Measurements from ENCODE around the gene SH2D2A.

Gene SH2D2A

GRCh38 chr1:156816561-156817328, at the start of gene SH2D2A:
Gene SH2D2A, minus strand, starts transcription at chr1:156816848. Its CDS starts 140 bp downstream, at chr1:156816708.
- Histone ChIP-seq H3K4me3 (ENCODE audit: low read depth, low read length) (no peak within 1 kb of the TSS), H3K4me1 (no peaks in the 10 kb centered on the region), H3K9ac (no peak within 1 kb of the TSS), H3K79me2 (no peaks in the 10 kb centered on the region), H3K27ac (peak within 1 kb of the TSS; percentile 62), H3K36me3 (ENCODE audit: control insufficient read depth, insufficient read depth, low read length) (no peaks in the 10 kb centered on the region), H3K4me2 (ENCODE audit: low read length) (no peak within 1 kb of the TSS), H3K27me3 (ENCODE audit: control insufficient read depth, insufficient read depth, low read length) (no peaks in the 10 kb centered on the region), H2AFZ (no peak within 1 kb of the TSS), H3K9me3 (ENCODE audit: control insufficient read depth, low read length) (no peaks in the 10 kb centered on the region)
- TF ChIP-seq CTCF (IDR thresholded peaks at IDR 0.05) = no peak

GRCh38 chr1:156865865-156866248, 49.2 kb upstream of the SH2D2A start:
- H3K4me3 ChIP-seq (ENCODE audit: low read depth, low read length) = no peak overlapping the region
- H3K27ac ChIP-seq = no peak overlapping the region
- no peak overlapping the region for H3K9ac ChIP-seq
- TF ChIP-seq CTCF (IDR thresholded peaks at IDR 0.05) = no peak
- H3K4me2 ChIP-seq (ENCODE audit: low read length) = no peak overlapping the region
- H3K27me3 ChIP-seq (ENCODE audit: control insufficient read depth, insufficient read depth, low read length) = peaks cover 8% of the 10 kb centered on the region
- no peaks in the 10 kb centered on the region for H3K79me2 ChIP-seq
- no peak overlapping the region for H2AFZ ChIP-seq
- no peaks in the 10 kb centered on the region for H3K36me3 ChIP-seq (ENCODE audit: control insufficient read depth, insufficient read depth, low read length)
- no peaks in the 10 kb centered on the region for H3K4me1 ChIP-seq
- H3K9me3 ChIP-seq (ENCODE audit: control insufficient read depth, low read length) = no peaks in the 10 kb centered on the region

DNA sequence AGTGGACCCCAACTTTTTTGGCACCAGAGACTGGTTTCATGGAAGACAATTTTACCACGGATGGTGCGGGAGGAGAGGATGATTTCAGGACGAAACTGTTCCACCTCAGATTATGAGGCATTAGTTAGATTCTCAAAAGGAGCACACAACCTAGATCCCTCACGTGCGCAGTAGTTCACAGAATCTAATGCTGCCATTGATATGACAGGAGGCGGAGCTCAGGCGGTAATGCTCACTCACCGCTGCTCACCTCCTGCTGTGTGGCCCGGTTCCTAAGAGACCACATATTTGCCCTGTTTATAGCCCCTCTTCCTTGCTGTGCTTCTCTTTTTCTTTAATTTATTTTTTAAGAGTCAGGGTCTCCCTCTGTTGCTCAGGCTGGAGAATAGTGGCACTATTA, 48.6 kb upstream of the SH2D2A start:
- no peak overlapping the region for H3K9ac ChIP-seq
- no peak overlapping the region for H3K4me2 ChIP-seq (ENCODE audit: low read length)
- no peaks in the 10 kb centered on the region for H3K9me3 ChIP-seq (ENCODE audit: control insufficient read depth, low read length)
- H3K27me3 ChIP-seq (ENCODE audit: control insufficient read depth, insufficient read depth, low read length) = peaks cover 9% of the 10 kb centered on the region
- H3K36me3 ChIP-seq (ENCODE audit: control insufficient read depth, insufficient read depth, low read length) = no peaks in the 10 kb centered on the region
- no peak overlapping the region for H3K4me3 ChIP-seq (ENCODE audit: low read depth, low read length)
- H3K27ac ChIP-seq = no peak overlapping the region
- no peak for TF ChIP-seq CTCF (IDR thresholded peaks at IDR 0.05)
- H2AFZ ChIP-seq = no peak overlapping the region
- no peaks in the 10 kb centered on the region for H3K79me2 ChIP-seq
- H3K4me1 ChIP-seq = no peaks in the 10 kb centered on the region

GRCh38 chr1:156864796-156865195, 48.1 kb upstream of the SH2D2A start:
- H3K27me3 ChIP-seq (ENCODE audit: control insufficient read depth, insufficient read depth, low read length) = peaks cover 14% of the 10 kb centered on the region
- no peaks in the 10 kb centered on the region for H3K79me2 ChIP-seq
- no peak overlapping the region for H3K4me2 ChIP-seq (ENCODE audit: low read length)
- no peak overlapping the region for H3K4me3 ChIP-seq (ENCODE audit: low read depth, low read length)
- TF ChIP-seq CTCF (IDR thresholded peaks at IDR 0.05) = no peak
- no peaks in the 10 kb centered on the region for H3K4me1 ChIP-seq
- H3K9ac ChIP-seq = no peak overlapping the region
- no peak overlapping the region for H3K27ac ChIP-seq
- H3K9me3 ChIP-seq (ENCODE audit: control insufficient read depth, low read length) = no peaks in the 10 kb centered on the region
- no peak overlapping the region for H2AFZ ChIP-seq
- no peaks in the 10 kb centered on the region for H3K36me3 ChIP-seq (ENCODE audit: control insufficient read depth, insufficient read depth, low read length)

DNA sequence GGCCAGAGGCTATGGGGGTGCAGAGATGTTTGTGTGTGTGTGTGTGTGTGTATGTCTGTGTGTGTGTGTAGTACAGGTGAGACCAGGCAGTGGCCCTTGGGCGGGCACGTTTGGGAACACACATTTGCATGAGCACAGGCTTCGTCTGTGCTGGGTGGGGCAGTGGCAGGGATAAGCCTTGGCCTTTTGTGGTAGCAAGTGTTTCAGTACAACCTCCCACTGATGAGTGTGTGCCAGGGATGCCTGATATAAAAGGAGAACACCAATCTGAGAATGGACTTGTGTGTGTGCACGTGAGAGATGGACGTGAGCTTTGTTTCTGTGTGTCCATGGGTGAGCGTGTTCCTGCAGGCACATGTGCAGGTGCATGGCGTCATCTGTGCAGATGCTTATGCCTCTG, 47.0 kb upstream of the SH2D2A start:
- H2AFZ ChIP-seq = no peak overlapping the region
- H3K27me3 ChIP-seq (ENCODE audit: control insufficient read depth, insufficient read depth, low read length) = peaks cover 15% of the 10 kb centered on the region
- no peaks in the 10 kb centered on the region for H3K9me3 ChIP-seq (ENCODE audit: control insufficient read depth, low read length)
- H3K27ac ChIP-seq = no peak overlapping the region
- no peak overlapping the region for H3K4me2 ChIP-seq (ENCODE audit: low read length)
- H3K79me2 ChIP-seq = no peaks in the 10 kb centered on the region
- H3K9ac ChIP-seq = no peak overlapping the region
- TF ChIP-seq CTCF (IDR thresholded peaks at IDR 0.05) = no peak
- no peaks in the 10 kb centered on the region for H3K36me3 ChIP-seq (ENCODE audit: control insufficient read depth, insufficient read depth, low read length)
- H3K4me1 ChIP-seq = no peaks in the 10 kb centered on the region
- H3K4me3 ChIP-seq (ENCODE audit: low read depth, low read length) = no peak overlapping the region
